Suprapubic skin (tissue), 4 donors: Measurements from ENCODE around the gene SAMHD1. TPM values are rescaled to one million over a fixed set of nuclear protein-coding genes. Genes with fewer than 3 reads are reported as not detected.

ENCODE experiments used
- DNase-seq, 2 donors: peaks; one replicate each; pipeline ENCODE4 v3.0.0-alpha.2; 2019; ENCODE audit warnings: low spot score in 2 of 2
- H3K27ac ChIP-seq: fragments of 200-600 bp; sonication (generic); one replicate; pipeline ENCODE4 v1.5.1; 2019
- H3K27me3 ChIP-seq: fragments of 200-600 bp; sonication (generic); one replicate; pipeline ENCODE4 v1.5.1; 2019
- H3K36me3 ChIP-seq: fragments of 200-600 bp; sonication (generic); one replicate; pipeline ENCODE4 v1.5.1; 2019
- H3K4me1 ChIP-seq: fragments of 200-600 bp; sonication (generic); one replicate; pipeline ENCODE4 v1.5.1; 2019
- H3K4me3 ChIP-seq: fragments of 200-600 bp; sonication (generic); one replicate; pipeline ENCODE4 v1.5.1; 2019; ENCODE audit warnings: mild to moderate bottlenecking
- H3K9me3 ChIP-seq: fragments of 200-600 bp; sonication (generic); one replicate; pipeline ENCODE4 v1.5.1; 2019
- CTCF ChIP-seq, 2 donors: fragments of 200-600 bp in 1 of 2; fragments of 450-650 bp in 1 of 2; sonication (generic) in 1 of 2; IDR thresholded peaks; one replicate each; pipeline ENCODE4 v1.5.1; 2016 to 2019; ENCODE audit warnings: antibody characterized with exemption in 2 of 2, mild to moderate bottlenecking in 1 of 2, moderate library complexity in 1 of 2
- EP300 ChIP-seq: sonication (generic); formaldehyde crosslinking; IDR thresholded peaks from one replicate; pipeline ENCODE4 v1.6.1; 2017; ENCODE audit warnings: antibody characterized with exemption
- POLR2A ChIP-seq, 2 donors: fragments of 450-650 bp; IDR thresholded peaks; one replicate each; pipeline ENCODE4 v1.6.1; 2017; ENCODE audit warnings: antibody characterized with exemption in 2 of 2, mild to moderate bottlenecking in 2 of 2, moderate library complexity in 2 of 2
- POLR2AphosphoS5 ChIP-seq, 3 donors: sonication (generic); formaldehyde crosslinking; IDR thresholded peaks; one replicate each; pipeline ENCODE4 v1.6.1; 2017; ENCODE audit warnings: antibody characterized with exemption in 3 of 3
- WGBS: methylation state at CpG from one replicate; pipeline ENCODE4 v1.1.5; 2018; 5-methylcytosine and 5-hydroxymethylcytosine counted together
- total RNA-seq, 4 donors: library from RNA; depleted of rRNA; stranded (reverse); fragments of >200 nt; gene quantifications; one replicate each; pipeline ENCODE4 v1.1.0, GENCODE V29; 2016

The SAMHD1 gene
- total RNA-seq, 4 donors from 2014 or later = 32.9 to 77.4 (median 44.2) TPM

DNA sequence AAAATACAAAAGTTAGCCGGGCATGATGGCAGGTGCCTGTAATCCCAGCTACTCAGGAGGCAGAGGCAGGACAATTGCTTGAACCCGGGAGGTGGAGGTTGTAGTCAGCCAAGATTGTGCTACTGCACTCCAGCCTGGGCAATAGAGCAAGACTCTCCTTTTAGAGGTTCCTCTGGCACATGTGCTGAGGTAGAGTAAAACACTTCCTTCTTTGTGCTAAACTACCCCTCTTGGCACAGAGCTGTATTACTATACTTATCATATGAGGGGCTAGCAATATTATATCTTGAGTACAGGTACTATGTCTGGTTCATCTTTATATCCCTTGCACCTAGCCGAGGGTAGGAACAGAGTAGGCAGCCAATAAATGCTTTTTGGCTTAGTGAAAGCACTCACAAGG lies 40.2 kb upstream of the SAMHD1 start:
- no peak overlapping the region for H3K27ac ChIP-seq
- H3K27me3 ChIP-seq = no peaks in the 10 kb centered on the region
- peaks cover 2% of the 10 kb centered on the region for H3K4me1 ChIP-seq
- H3K4me3 ChIP-seq = no peak overlapping the region
- H3K36me3 ChIP-seq = peaks cover 9% of the 10 kb centered on the region
- DNase-seq = no peak
- TF ChIP-seq EP300 (no peak), CTCF (IDR thresholded peaks at IDR 0.05) (no peak), POLR2A (IDR thresholded peaks at IDR 0.05) (no peak), POLR2AphosphoS5 (IDR thresholded peaks at IDR 0.05) (no peak)
- H3K9me3 ChIP-seq = peaks cover 7% of the 10 kb centered on the region
- WGBS = 88% methylated on average over 3 of the region's 3 CpGs

DNA sequence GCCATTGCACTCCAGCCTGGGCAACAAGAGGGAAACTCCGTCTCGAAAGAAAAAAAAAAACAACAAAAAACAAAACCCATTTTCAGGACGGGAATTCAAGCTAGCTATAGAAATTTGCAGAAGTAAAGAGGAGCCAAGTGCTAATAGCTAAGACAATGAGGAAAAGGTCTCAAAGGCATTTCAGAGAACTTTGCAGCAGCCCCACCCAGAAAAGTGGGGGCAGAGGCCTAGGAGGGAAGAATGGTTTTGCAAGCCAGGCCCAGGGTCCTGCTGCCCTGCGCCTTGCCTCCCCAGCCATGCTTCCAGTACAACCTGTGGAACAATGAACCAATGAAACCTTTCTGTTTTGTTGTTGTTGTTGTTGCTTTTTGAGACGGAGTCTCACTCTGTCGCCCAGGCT lies 38.3 kb upstream of the SAMHD1 start:
- 67% methylated on average over 6 of the region's 6 CpGs for WGBS
- TF ChIP-seq POLR2A (IDR thresholded peaks at IDR 0.05) (no peak), CTCF (IDR thresholded peaks at IDR 0.05) (no peak)
- Histone ChIP-seq H3K36me3 (no peaks in the 10 kb centered on the region), H3K9me3 (peaks cover 7% of the 10 kb centered on the region), H3K4me1 (peaks cover 2% of the 10 kb centered on the region), H3K4me3 (no peak overlapping the region), H3K27me3 (no peaks in the 10 kb centered on the region), H3K27ac (no peak overlapping the region)
- no peak for DNase-seq

GRCh38 chr20:36988494-36988966 lies 37.0 kb upstream of the SAMHD1 start:
- WGBS = 80% methylated on average over 3 of the region's 3 CpGs
- no peak overlapping the region for H3K27ac ChIP-seq
- H3K9me3 ChIP-seq = peaks cover 7% of the 10 kb centered on the region
- DNase-seq = no peak
- peaks cover 2% of the 10 kb centered on the region for H3K4me1 ChIP-seq
- H3K36me3 ChIP-seq = no peaks in the 10 kb centered on the region
- H3K4me3 ChIP-seq = no peak overlapping the region
- TF ChIP-seq EP300 (no peak), POLR2AphosphoS5 (IDR thresholded peaks at IDR 0.05) (no peak), CTCF (IDR thresholded peaks at IDR 0.05) (no peak), POLR2A (IDR thresholded peaks at IDR 0.05) (no peak)
- no peaks in the 10 kb centered on the region for H3K27me3 ChIP-seq

DNA sequence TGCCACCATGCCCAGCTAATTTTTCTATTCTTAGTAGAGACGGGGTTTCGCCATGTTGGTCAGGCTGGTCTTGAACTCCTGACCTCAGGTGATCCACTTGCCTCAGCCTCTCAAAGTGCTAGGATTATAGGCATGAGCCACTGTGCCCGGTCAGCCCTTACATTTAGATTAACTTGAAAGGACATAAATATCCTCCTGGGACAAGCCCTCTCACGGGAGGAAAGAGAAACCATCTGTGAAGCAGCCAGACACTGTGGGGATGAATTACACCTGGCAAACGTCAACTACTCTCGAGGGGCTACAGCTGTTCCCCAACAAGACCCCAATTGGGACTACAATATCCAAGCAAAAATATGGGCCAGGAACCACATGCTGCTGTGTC lies 32.7 kb upstream of the SAMHD1 start:
- Histone ChIP-seq H3K4me3 (no peak overlapping the region), H3K36me3 (no peaks in the 10 kb centered on the region), H3K9me3 (no peaks in the 10 kb centered on the region), H3K27ac (no peak overlapping the region), H3K27me3 (no peaks in the 10 kb centered on the region), H3K4me1 (peaks cover 2% of the 10 kb centered on the region)
- no peak for DNase-seq
- WGBS = 74% methylated on average over 6 of the region's 6 CpGs
- no peak for TF ChIP-seq POLR2AphosphoS5 (IDR thresholded peaks at IDR 0.05)
- no peak for TF ChIP-seq POLR2A (IDR thresholded peaks at IDR 0.05)
- no peak for TF ChIP-seq EP300
- no peak for TF ChIP-seq CTCF (IDR thresholded peaks at IDR 0.05)

GRCh38 chr20:36975099-36975818 lies 23.8 kb upstream of the SAMHD1 start:
- no peaks in the 10 kb centered on the region for H3K4me1 ChIP-seq
- H3K4me3 ChIP-seq = no peak overlapping the region
- no peak for DNase-seq
- no peaks in the 10 kb centered on the region for H3K27me3 ChIP-seq
- H3K27ac ChIP-seq = no peak overlapping the region
- TF ChIP-seq CTCF (IDR thresholded peaks at IDR 0.05) (no peak), POLR2A (IDR thresholded peaks at IDR 0.05) (no peak), EP300 (no peak), POLR2AphosphoS5 (IDR thresholded peaks at IDR 0.05) (no peak)
- WGBS = 55% methylated on average over 3 of the region's 3 CpGs
- no peaks in the 10 kb centered on the region for H3K9me3 ChIP-seq
- no peaks in the 10 kb centered on the region for H3K36me3 ChIP-seq
